Hematopoietic multipotent progenitor cell treated with erythropoietin and hydrocortisone succinate and interleukin-3 and kit ligand, for 15 days (in vitro differentiated cells): Measurements from ENCODE around the gene SEH1L.
"Not testable (repeated sequence)": the region's sequence is repeated elsewhere in the genome, so short reads cannot be mapped to it uniquely, and the experiment has no call there.

Source experiments
- DNase-seq: peaks from one replicate; pipeline ENCODE4 v3.0.0-alpha.2; 2015; ENCODE audit warnings: low spot score

The SEH1L gene

DNA sequence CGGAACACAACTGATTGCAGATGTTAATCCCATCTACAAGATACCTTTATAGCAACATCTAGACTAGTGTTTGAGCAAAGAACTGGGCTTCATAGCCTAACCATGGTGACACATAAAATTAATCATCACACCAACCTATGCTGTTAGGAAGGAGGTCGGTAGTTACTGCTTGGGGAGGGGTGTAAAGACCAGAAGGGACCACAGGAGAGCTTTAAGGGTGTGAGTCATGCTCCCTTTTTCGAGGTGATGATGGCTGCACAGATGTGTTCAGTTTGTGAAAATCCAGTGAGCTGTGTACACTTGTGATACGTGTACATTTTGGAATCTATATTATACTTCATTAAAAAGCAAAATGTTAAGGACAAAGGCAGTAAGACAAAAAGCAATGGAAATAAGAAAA lies 4.6 kb upstream of the SEH1L start:
- DNase-seq, result no peak

DNA sequence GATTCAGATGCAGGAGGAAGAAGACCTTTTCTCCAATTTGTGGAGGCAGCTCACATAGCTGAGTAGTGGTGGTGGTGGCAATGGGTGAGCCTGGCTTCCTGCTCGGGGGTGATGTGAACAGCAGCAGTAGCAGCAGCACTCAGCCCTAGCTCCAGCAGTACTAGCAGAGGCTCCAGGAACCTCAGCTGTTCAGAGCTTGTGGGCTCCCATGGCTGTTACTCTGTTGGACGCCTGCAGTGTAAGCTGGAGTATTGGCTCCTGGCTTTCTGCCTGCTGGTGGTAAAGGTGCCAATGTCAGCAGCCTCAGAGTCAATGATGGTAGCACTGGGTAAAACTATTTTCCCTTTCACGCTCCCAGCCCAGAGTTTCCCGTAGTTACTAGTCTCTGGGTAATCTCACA lies 3.1 kb upstream of the SEH1L start:
- DNase-seq, result no peak

DNA sequence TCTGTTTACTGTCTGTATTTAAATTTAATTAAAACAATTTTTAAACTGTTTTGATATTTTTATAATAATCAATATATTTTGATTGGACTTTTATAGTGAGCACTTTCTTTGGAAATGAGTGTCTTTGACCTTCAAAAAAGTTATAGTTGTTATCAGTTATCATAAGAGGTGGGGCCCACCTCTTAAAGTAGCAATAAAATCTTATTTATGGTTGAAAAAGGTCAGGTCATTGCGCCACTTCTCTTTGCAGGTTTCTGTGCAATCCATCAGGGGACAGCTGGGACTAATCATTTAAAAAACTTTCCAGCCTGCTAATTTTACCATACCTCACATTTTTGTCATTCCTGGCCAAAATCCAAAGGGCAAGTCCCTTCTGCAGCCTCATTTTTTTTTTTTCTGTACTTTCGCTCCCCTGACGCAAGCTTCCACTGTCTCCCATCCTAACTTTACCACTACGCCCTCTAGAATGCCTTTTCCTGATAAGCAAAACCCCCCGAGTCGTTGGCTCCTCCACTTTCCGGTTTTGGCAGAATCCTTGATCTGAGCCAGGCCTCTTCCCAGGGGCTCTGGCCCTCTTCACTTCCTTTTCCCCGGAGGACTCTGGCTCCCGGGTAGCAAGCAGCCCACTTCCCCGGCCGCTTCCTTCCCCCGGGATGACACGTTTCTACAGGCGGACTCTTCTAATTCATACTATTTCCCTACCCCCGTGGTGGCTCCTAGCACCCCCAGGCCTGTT lies 1.1 kb upstream of the SEH1L start:
- peak; percentile 57 for DNase-seq

DNA sequence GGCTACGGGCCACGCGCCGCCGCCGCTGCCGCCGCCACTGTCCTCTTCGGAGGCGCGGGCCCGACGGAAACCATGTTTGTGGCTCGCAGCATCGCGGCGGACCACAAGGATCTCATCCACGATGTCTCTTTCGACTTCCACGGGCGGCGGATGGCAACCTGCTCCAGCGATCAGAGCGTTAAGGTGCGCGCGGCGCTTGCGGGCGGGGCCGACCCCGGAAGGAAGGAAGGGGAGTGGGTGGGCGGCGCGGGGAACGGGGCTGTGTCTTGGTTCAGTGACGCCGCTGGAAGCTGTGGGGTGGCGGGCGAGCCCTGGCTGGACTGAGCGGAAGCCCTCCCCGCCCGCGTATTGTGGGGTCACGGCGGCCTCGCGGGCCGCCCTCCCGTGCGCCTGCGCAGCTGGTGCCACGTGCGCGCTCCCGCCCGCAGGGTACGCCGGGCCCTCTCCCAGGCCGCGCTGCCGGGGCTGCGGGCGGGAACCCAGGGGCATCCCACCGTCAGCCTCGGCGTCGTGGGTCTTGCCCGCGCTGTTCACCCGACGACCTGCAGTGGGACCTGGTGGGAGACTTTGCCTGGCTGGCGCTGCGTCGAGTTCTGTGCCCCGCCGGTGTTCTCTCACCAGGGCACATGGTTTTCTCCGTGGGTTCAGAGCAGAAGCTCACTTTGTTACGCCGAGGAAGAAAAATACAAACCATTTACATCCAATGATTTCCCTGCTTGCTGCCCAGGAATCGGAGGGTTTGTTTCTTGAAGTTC lies 416 bp downstream of the SEH1L start:
- DNase-seq, result peak; percentile 74

DNA sequence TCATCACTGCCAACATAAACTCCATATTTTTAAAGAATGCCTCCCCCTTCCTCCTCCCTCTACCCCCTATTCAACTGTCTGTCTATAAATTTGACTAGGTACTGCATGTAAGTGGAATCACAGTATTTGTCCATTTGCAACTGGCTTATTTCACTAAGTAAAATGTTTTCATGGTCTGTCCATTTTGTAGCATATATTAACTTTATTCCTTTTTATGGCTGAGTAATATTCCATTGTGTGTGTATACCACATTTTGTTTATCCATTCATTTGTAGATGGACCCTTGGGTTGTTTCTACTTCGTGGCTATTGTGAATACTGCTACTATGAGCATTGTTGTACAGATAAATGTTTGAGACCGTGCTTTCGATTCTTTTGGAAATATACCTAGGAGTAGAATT lies 10.7 kb downstream of the SEH1L start:
- DNase-seq, result no peak

DNA sequence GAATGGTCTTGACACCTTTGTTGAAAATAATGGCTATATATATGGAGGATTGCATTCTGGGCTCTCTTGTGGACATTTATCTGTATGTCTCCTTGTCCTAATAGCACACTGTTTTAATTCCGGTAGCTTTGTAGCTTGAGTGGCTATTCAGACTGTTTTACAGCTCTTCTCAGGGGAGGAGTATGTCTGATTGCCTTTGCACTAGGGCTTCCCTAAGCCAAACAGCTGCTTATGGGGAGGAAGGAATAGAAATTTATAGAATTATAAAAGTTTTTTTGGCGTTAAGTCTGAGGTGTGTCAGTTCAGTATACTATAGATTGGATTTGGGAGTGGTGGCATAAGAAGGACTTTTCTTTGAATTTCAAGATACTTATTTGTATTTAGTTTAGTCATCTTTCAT lies 12.6 kb downstream of the SEH1L start:
- no peak for DNase-seq

DNA sequence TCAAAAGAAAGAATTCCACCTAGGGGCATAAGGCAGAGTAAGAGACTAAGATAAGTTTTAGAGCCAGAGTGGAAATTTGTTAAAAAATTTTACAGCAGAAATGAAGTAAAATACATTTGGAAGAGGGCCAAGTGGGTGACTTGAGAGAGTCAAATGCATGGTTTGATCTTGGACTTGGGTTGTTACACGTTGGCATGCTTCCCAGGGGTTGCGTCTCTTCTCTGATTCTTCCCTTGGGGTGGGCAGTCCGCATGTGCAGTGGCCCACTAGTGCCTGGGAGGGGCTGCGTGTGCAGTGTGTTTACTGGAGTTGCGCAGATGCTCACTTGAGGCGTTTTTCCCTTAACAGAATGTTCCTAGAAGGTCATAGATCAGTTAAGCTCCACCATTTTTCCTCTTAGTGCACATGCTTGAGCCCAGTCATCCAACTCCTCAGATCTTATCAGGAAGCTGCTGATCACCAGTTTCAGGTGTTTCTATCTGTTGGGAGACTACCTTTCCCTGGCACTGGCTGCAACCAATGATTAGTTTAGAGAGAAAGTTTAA lies 13.1 kb downstream of the SEH1L start:
- DNase-seq, result peak; percentile 43

DNA sequence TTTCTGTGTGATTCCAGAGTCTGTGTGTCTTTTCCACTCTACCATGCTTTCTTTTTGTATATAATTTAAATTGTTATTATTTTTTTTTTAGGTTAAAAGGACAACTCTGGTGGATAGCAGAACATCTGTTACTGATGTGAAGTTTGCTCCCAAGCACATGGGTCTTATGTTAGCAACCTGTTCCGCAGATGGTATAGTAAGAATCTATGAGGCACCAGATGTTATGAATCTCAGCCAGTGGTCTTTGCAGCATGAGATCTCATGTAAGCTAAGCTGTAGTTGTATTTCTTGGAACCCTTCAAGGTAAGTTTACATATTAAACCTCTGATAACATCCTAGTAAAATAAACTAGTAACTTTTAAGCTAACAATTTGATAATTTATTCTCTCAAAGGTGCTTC lies 15.3 kb downstream of the SEH1L start:
- DNase-seq, result no peak

DNA sequence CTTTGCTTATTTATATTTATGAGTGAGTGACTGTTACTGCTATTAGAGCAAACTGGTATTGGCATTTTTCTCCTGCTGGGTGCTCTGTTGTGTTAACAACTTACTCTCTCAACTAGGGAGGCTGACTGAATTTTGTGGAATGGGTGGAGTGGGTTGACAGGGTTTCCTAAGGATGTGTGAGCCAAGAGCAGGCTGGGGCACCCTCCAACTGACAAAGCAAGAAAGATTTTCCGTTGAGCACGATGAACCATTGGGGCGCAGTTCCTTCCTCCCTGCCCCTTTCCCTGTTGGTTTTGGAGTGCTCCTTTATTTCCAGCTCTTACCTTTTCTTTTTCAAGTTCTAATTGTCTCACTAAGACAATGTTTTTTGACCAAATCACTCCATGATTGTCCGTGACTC lies 20.3 kb downstream of the SEH1L start:
- no peak for DNase-seq

DNA sequence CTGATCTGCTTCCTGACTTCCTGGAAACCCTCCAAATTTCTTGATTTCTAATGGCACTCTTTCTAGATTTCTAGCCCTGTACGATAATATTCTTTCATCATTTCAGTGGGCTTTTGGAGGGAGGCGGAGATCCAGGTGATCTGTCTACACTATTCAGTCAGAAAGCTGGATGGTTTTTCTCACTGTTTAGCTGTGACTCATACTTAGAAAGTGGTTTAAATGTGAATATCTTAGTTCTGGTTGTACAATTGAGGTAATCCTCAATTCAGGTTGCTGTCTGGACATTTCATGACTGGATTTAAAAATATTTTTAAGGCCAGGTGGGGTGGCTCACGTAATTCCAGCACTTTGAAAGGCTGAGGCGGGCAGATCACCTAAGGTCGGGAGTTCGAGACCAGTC lies 20.8 kb downstream of the SEH1L start:
- no peak for DNase-seq

DNA sequence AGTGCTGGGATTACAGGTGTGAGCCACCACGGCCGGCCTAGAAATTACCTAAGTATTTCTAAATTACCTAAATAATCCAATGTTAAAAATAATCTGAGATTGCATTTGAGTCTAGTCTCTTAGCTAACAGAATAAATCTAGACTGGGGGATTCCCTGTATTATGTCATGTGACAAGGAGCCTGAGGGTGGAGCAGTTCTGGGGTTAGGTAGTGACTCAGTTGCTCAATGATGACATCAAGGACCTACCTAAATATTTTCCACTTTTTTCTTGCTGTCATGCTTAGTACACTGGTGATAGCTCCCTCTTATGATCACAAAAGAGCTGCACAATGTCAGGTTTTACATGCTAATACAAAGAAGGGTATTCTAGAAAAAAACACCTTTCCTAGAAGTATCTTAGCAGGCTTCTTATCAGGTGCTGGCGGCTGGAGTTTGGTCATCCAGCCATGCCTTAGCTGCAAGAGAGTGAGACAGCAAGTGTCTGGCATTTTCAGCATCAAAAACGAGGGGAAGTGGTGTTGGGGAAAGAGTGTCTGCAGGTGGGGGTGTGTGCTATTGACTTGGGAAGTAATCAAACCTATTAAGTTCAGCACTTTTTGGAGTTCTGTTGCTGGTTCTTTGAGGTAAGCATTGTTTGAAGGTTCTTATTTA lies 25.9 kb downstream of the SEH1L start:
- DNase-seq, result no peak

DNA sequence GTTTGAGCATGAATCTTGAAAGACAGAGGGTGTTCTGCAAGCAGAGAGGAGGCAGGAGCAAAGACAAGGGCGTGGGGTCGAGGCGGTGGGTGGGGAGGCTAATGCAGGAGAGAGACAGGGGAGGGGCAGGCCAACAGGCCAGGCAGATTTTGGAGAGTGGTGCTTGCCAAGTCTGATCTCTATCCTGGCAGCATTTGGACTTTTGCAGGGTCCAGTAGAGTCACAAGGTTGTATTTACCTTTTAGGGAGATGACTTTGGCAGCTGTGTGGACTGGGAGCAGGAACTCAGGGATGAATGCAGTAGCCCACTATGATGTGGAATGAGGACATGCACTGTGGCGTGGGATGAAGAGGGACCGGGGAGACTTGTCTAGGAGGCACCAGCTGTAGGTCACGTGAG lies 27.7 kb downstream of the SEH1L start:
- DNase-seq, result no peak

DNA sequence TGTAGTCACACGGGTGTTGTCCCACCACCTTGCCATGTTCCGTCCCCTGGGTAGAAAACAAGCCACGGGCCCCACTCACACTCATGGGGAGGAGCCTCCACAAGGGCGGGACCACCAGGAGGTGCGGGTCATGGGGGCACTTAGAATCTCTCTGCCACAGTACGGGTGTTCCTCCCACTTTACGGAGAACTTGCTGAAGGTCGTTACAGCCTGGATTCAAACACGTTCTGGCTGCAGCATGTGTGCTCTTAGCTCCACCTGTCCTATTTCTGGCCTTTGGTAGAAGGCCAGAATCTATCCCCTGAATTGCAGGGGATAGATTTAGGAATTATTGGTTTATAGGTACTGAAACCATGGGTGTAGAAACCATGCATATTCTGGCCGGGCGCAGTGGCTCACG lies 28.5 kb downstream of the SEH1L start:
- no peak for DNase-seq

DNA sequence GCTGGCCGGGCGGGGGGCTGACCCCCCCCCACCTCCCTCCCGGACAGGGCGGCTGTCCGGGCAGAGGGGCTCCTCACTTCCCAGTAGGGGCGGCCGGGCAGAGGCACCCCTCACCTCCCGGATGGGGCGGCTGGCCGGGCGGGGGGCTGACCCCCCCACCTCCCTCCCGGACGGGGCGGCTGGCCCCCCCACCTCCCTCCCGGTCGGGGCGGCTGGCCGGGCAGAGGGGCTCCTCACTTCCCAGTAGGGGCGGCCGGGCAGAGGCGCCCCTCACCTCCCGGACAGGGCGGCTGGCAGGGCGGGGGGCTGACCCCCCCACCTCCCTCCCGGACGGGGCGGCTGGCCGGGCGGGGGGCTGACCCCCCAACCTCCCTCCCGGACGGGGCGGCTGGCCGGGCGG lies 32.3 kb downstream of the SEH1L start:
- DNase-seq, result not testable (repeated sequence)

DNA sequence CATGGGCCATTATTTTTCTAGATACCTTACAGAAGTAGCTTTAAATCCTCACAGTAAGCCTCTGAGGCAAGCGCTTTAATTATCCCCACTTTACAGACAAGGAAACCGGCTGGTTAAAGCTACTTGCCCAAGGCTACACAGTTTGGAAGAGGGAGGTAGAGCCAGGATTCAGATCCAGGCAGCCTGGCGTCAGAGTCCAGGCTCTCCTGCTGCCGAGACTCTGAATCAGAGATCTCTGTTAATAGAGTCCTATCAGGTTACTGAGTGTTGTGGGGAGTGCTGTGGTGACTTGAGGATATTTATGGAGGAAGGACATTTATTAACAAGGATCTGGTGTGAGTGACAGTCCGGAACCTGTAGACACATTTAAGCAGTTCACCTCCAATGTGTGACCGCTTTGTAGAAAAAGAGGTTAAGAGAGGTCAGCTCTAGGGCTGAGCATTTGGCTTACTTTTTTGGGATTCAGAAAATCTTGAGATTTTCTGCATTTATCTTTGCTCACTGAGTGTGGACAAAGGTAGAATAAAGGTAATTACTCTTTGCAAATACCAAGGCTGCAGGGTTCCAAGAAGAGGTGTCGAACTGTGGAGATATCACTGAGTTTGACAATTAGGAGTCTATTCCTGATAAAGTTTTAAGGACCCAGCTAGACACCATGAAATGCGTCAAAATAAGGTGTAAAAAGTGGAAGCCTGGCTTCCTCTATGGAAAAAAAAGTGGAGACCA lies 41.7 kb downstream of the SEH1L start:
- DNase-seq, result no peak

DNA sequence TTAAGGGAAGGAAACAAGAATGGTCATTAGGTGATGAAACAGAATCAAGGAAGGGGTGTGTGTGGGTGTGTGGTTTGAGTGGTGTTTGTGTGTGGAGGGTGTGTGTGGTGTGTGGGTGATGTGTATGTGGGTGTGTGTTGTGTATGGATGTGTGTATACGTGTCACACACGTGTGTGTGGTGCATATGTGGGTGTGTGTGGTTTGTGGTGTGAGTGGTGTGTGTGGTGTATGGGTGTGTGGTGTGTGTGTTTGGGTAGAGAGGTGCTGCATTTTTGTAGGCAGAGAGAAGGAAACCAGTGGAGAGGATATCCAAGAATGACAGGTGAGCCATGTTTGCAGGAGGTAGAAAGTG lies 42.3 kb downstream of the SEH1L start:
- DNase-seq, result no peak

DNA sequence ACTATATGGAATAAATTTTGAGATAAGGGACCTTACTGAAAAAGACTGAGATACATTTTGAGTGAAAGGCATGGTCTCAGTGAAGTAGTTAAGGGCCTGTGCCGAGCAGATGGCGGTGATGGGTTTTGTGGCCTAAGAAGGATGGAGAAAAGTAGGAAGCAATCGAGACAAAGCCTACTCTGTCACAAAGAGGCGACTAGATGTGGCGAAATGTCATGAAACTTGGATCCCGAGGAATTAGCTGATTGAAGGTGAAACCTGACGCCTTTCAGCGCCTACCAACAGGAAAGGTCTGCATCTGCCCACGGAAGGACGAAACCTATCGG lies 42.8 kb downstream of the SEH1L start:
- no peak for DNase-seq

DNA sequence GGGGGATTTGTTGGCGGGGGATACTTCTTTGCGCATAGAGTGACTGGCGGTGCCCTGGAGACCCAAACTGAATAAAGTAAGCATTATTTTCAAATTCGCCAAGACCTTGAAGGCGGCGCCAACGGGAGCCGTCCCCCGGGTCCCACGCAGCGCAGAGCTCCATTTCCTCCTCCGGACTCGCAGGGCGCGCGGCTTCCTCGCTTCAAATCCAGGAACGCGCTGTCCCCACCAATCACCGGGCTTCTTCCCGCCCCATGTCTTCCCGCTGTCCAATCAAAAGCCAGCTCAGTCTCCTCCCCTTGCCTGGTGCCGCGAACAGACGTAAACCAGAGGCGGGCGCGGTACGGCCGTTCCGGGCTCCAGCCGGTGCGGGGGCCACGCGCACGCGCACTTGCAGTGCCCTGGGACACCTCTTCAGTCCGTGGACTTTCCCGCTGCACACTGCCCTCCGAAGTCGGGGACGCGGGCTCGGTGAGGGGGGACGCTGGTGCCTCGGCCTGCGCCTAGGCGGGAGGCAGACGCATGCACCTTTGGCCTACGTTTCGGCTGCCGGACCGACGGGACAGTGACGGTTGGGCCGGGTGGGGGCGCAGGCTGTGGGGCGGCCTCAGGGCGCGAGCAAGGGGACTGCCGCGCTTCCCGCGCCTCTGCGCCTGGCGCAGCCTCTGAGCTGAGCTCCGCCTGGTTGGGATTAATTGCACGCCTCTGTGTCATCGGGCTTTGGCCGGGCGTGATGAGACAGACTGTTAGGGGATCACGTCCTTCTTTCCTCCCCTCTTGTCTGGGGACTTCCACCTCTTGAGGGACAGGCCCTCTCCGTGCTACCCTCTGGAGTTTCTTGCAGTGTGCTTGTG lies 43.4 kb downstream of the SEH1L start, which contains the start of gene CEP192:
Gene CEP192 (plus strand): TSS at position 396 of the 854 bp plus-strand sequence. CDS start 8,063 bp downstream, outside the sequence.
- DNase-seq, result peak; percentile 98

DNA sequence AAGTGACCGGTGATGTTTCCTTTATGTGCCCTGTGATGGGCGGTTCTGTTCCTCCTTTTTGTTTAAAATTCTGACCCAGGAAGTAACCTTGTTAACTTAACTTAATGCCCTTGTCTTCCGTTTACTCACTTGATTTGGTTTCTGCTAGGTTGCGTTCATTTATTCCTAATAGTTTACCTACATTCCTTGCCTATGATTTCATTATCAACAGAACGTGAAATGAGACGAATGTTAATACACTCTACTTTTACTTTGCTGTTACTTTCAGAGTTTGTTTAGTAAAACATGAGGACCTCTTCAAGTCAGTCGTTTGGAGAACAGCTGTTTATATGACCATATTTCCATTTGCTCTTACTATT lies 44.0 kb downstream of the SEH1L start:
- no peak for DNase-seq

DNA sequence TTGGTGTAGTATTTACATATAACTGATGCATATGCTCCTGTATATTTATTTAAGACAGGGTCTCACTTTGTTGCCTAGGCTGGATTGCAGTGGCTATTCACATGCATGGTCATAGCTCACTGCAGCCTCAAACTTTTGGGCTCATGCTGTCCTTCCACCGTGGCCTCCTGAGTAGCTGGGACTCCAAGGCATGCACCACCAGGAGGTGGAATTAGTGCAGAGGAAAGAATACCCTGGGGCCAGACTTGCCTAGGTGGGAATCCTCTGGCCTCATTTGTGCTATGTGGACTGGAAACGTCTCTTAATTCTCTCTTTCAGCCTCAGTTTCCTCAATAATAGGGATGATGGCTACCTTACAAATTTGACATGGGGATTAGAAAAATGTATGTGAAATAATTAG lies 45.6 kb downstream of the SEH1L start:
- no peak for DNase-seq

DNA sequence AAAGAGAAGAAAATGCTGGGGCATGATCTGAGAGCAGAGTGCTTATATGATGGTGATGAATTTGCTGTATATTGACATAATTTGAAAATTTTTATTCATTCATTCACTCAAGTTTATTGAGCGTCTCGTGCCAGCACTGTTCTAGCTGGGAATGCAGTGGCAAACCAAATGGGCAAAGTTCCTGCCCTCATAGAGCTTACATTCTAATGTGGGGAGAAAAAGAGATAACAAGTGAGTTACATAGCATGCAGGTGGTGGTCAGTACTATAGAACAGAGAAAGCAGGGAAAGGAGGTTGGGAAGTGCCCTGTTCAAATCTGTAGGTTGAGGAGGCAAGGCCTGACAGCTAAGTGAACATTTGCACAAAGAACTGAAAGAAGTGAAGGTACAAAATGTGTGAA lies 47.6 kb downstream of the SEH1L start:
- no peak for DNase-seq
